A549 treated with CORT108297 at 1 μM for 4 hours (cell line): ENCODE data around the gene COL5A2. TPM values are rescaled to one million over a fixed set of nuclear protein-coding genes. Genes with fewer than 3 reads are reported as not detected.

ENCODE experiments used
- total RNA-seq: library from RNA; stranded (reverse); fragments of 200-300 nt; extraction: Qiagen RNA extraction; gene quantifications from 5 replicates; pipeline ENCODE4 v1.2.3, GENCODE V29; 2022

The COL5A2 gene
- total RNA-seq, result 47.9 to 90.5 TPM (median 76.8 TPM) in 5 replicates

DNA sequence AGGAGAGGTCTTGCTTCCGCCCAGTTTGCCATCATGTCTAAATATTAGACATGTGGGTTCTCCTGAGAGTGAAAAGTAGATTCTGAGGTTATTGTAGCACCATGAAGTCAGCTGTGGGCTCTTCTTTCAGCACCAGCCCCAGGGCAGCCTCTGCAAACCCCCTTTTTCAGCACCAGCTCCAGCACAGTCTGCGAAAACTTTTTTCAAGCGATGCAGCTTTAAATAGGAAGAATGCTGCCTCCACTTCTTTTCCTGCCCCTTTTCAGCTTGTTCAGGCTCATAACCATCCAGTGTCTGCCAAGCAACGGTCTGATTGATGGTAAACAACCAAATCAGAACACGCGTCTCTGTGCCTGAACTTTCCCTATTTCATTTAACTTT lies at the start of gene COL5A2:
Gene COL5A2 (minus strand): TSS at position 192 of the 381 bp plus-strand sequence. CDS start 157 bp downstream, at position 35.

Other genes starting within 250 kb of the COL5A2 start
- gene COL3A1, start 205.4 kb downstream of the COL5A2 start, total RNA-seq, result 0.10 to 0.27 TPM (median 0.26 TPM) in 5 replicates